ENCODE measurements around the gene GPHA2. TPM values are rescaled to one million over a fixed set of nuclear protein-coding genes. Genes with fewer than 3 reads are reported as not detected.

The GPHA2 gene
- total RNA-seq, 1 donor from 2014 or later, result not detected

DNA sequence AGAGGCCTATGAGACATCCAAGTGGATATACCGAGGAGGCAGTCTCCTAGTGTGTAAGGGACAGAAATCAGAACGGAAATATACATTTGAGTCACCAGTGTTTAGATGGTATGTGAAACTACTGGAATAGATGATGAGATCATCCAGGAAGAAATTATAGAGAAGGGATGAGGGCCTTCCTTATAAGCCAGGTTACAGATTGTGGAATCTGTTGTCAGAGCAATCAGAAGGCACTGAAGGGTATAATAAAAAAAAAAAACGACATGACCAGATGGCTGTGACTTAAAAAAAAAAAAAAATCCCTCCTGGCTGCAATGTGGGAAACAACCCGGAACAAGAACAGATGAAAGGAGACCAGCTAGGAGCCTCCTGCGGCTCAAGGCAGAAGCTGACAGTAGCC, 33.5 kb upstream of the GPHA2 start:
- TF ChIP-seq EZH2 (IDR thresholded peaks at IDR 0.05; ENCODE audit: insufficient read depth, low read length), result no peak
- TF ChIP-seq, protein P1, sequence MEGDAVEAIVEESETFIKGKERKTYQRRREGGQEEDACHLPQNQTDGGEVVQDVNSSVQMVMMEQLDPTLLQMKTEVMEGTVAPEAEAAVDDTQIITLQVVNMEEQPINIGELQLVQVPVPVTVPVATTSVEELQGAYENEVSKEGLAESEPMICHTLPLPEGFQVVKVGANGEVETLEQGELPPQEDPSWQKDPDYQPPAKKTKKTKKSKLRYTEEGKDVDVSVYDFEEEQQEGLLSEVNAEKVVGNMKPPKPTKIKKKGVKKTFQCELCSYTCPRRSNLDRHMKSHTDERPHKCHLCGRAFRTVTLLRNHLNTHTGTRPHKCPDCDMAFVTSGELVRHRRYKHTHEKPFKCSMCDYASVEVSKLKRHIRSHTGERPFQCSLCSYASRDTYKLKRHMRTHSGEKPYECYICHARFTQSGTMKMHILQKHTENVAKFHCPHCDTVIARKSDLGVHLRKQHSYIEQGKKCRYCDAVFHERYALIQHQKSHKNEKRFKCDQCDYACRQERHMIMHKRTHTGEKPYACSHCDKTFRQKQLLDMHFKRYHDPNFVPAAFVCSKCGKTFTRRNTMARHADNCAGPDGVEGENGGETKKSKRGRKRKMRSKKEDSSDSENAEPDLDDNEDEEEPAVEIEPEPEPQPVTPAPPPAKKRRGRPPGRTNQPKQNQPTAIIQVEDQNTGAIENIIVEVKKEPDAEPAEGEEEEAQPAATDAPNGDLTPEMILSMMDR (IDR thresholded peaks at IDR 0.05; ENCODE audit: insufficient read depth, low read depth, low read length), result no peak
- H3K4me3 Mint-ChIP-seq (ENCODE audit: unreplicated experiment), result no peak overlapping the region
- Histone ChIP-seq H3K4me2 (ENCODE audit: low read length) (peak overlapping the region; percentile 26), H3K9me3 (ENCODE audit: insufficient read depth, low read depth, low read length) (no peaks in the 10 kb centered on the region), H3K27me3 (ENCODE audit: insufficient read depth, low read length) (no peaks in the 10 kb centered on the region), H3K4me1 (ENCODE audit: insufficient read depth, low read length) (peaks cover 7% of the 10 kb centered on the region), H3K9ac (ENCODE audit: low read length) (no peak overlapping the region), H3K79me2 (ENCODE audit: insufficient read depth, low read length) (no peaks in the 10 kb centered on the region), H3K4me3 (ENCODE audit: insufficient read depth, low read depth, low read length) (no peak overlapping the region), H2AFZ (ENCODE audit: low read depth, low read length) (no peak overlapping the region), H4K20me1 (ENCODE audit: insufficient read depth, low read length) (no peaks in the 10 kb centered on the region), H3K27ac (ENCODE audit: low read depth, low read length) (peak overlapping the region; percentile 12), H3K36me3 (ENCODE audit: insufficient read depth, low read length) (no peaks in the 10 kb centered on the region)
- DNase-seq (ENCODE audit: low read depth), result no peak
- H3K36me3 Mint-ChIP-seq (ENCODE audit: low read depth, unreplicated experiment), result no peaks in the 10 kb centered on the region
- no peaks in the 10 kb centered on the region for H3K9me3 Mint-ChIP-seq (ENCODE audit: unreplicated experiment)
- H3K27ac Mint-ChIP-seq (ENCODE audit: unreplicated experiment), result no peak overlapping the region
- H3K27me3 Mint-ChIP-seq (ENCODE audit: low read depth, unreplicated experiment), result peaks cover 2% of the 10 kb centered on the region
- no peak for FAIRE-seq
- H3K4me1 Mint-ChIP-seq (ENCODE audit: low read depth, unreplicated experiment), result no peaks in the 10 kb centered on the region

DNA sequence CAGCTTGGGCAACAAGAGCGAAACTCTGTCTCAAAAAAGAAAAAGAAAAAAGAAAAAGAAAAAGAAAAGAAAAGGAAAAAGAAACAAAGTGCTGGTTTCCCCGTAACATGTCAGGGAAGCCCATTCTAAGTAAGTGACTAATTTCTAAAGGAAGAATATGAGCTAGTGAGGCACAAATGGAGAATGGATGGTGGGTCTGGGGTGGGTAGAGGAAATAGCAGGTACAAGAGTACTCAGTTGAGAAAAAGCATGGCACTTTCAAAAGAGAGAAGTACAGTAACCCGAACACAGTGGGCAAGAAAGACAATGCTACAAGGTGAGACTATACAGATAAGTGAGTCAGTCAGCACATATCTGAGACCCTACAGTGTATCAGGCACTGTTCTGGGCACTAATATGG, 31.7 kb upstream of the GPHA2 start:
- FAIRE-seq (no peak), DNase-seq (ENCODE audit: low read depth) (no peak)
- H2AFZ ChIP-seq (ENCODE audit: low read depth, low read length), result no peak overlapping the region
- no peak overlapping the region for H3K4me2 ChIP-seq (ENCODE audit: low read length)
- no peaks in the 10 kb centered on the region for H3K9me3 Mint-ChIP-seq (ENCODE audit: unreplicated experiment)
- no peaks in the 10 kb centered on the region for H3K36me3 ChIP-seq (ENCODE audit: insufficient read depth, low read length)
- no peaks in the 10 kb centered on the region for H3K27me3 ChIP-seq (ENCODE audit: insufficient read depth, low read length)
- no peak overlapping the region for H3K27ac ChIP-seq (ENCODE audit: low read depth, low read length)
- peaks cover 2% of the 10 kb centered on the region for H3K27me3 Mint-ChIP-seq (ENCODE audit: low read depth, unreplicated experiment)
- TF ChIP-seq, protein P1 (IDR thresholded peaks at IDR 0.05; ENCODE audit: insufficient read depth, low read depth, low read length), result no peak
- no peak for TF ChIP-seq EZH2 (IDR thresholded peaks at IDR 0.05; ENCODE audit: insufficient read depth, low read length)
- no peaks in the 10 kb centered on the region for H4K20me1 ChIP-seq (ENCODE audit: insufficient read depth, low read length)
- H3K79me2 ChIP-seq (ENCODE audit: insufficient read depth, low read length), result no peaks in the 10 kb centered on the region
- H3K36me3 Mint-ChIP-seq (ENCODE audit: low read depth, unreplicated experiment), result no peaks in the 10 kb centered on the region
- no peaks in the 10 kb centered on the region for H3K4me1 Mint-ChIP-seq (ENCODE audit: low read depth, unreplicated experiment)
- H3K4me3 Mint-ChIP-seq (ENCODE audit: unreplicated experiment), result no peak overlapping the region
- no peak overlapping the region for H3K4me3 ChIP-seq (ENCODE audit: insufficient read depth, low read depth, low read length)
- H3K27ac Mint-ChIP-seq (ENCODE audit: unreplicated experiment), result no peak overlapping the region
- no peaks in the 10 kb centered on the region for H3K9me3 ChIP-seq (ENCODE audit: insufficient read depth, low read depth, low read length)
- no peak overlapping the region for H3K9ac ChIP-seq (ENCODE audit: low read length)
- peaks cover 7% of the 10 kb centered on the region for H3K4me1 ChIP-seq (ENCODE audit: insufficient read depth, low read length)

DNA sequence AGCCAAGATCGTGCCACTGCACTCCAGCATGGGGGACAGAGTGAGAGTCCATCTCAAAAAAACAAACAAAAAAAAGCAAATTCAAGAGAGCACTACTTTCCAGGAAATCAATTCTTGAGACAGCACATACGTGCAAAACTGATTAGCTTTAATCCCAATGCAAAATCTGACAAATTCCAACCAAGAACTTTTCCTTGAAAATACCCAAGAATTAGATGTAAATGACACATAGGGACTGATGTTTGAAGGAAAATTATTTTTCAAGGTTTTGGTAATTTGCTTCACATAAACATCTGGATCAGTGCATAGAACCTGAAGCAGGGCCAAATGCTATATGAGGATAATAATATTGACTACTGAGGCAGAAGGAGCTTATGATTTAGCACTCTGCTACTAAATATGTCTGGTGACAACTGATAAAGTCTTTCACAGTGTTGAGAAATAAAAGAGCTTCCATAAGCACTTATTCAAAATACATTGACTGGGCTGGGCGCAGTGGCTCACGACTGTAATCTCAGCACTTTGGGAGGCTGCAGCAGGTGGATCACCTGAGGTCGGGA, 27.5 kb upstream of the GPHA2 start:
- FAIRE-seq (no peak), DNase-seq (ENCODE audit: low read depth) (no peak)
- H3K4me2 ChIP-seq (ENCODE audit: low read length), result no peak overlapping the region
- no peak overlapping the region for H3K4me3 ChIP-seq (ENCODE audit: insufficient read depth, low read depth, low read length)
- H3K36me3 Mint-ChIP-seq (ENCODE audit: low read depth, unreplicated experiment), result no peaks in the 10 kb centered on the region
- peaks cover 4% of the 10 kb centered on the region for H3K27me3 ChIP-seq (ENCODE audit: insufficient read depth, low read length)
- H3K9me3 ChIP-seq (ENCODE audit: insufficient read depth, low read depth, low read length), result no peaks in the 10 kb centered on the region
- no peaks in the 10 kb centered on the region for H3K4me1 Mint-ChIP-seq (ENCODE audit: low read depth, unreplicated experiment)
- H3K27me3 Mint-ChIP-seq (ENCODE audit: low read depth, unreplicated experiment), result peaks cover 9% of the 10 kb centered on the region
- H3K4me3 Mint-ChIP-seq (ENCODE audit: unreplicated experiment), result no peak overlapping the region
- H4K20me1 ChIP-seq (ENCODE audit: insufficient read depth, low read length), result no peaks in the 10 kb centered on the region
- H3K27ac ChIP-seq (ENCODE audit: low read depth, low read length), result no peak overlapping the region
- H3K27ac Mint-ChIP-seq (ENCODE audit: unreplicated experiment), result no peak overlapping the region
- H3K9ac ChIP-seq (ENCODE audit: low read length), result no peak overlapping the region
- no peak overlapping the region for H2AFZ ChIP-seq (ENCODE audit: low read depth, low read length)
- no peaks in the 10 kb centered on the region for H3K9me3 Mint-ChIP-seq (ENCODE audit: unreplicated experiment)
- H3K4me1 ChIP-seq (ENCODE audit: insufficient read depth, low read length), result no peaks in the 10 kb centered on the region
- H3K36me3 ChIP-seq (ENCODE audit: insufficient read depth, low read length), result no peaks in the 10 kb centered on the region
- TF ChIP-seq EZH2 (IDR thresholded peaks at IDR 0.05; ENCODE audit: insufficient read depth, low read length), result no peak
- TF ChIP-seq, protein P1 (IDR thresholded peaks at IDR 0.05; ENCODE audit: insufficient read depth, low read depth, low read length), result no peak
- H3K79me2 ChIP-seq (ENCODE audit: insufficient read depth, low read length), result no peaks in the 10 kb centered on the region
